ENCODE results near the gene ZNF236.

DNA sequence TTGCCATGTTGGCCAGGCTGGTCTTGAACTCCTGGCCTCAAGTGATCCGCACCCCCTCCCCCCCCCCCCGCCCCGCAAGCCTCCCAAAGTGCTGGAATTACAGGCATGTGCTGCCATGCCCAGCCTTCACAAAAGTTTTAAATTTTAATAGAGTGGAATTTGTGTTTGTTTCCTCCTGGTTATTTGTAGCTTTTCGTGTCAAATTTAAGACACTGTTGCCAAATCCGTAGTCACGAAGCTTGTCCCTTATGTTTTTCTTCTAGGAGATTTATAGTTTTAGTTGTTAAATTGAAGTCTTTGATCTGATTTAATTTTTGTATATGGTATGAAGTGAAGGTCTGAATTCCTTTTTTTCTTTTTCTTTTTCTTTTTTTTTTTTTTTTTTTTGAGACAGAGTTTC is 14.7 kb downstream of the ZNF236 start:
- TF ChIP-seq, protein P1, sequence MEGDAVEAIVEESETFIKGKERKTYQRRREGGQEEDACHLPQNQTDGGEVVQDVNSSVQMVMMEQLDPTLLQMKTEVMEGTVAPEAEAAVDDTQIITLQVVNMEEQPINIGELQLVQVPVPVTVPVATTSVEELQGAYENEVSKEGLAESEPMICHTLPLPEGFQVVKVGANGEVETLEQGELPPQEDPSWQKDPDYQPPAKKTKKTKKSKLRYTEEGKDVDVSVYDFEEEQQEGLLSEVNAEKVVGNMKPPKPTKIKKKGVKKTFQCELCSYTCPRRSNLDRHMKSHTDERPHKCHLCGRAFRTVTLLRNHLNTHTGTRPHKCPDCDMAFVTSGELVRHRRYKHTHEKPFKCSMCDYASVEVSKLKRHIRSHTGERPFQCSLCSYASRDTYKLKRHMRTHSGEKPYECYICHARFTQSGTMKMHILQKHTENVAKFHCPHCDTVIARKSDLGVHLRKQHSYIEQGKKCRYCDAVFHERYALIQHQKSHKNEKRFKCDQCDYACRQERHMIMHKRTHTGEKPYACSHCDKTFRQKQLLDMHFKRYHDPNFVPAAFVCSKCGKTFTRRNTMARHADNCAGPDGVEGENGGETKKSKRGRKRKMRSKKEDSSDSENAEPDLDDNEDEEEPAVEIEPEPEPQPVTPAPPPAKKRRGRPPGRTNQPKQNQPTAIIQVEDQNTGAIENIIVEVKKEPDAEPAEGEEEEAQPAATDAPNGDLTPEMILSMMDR (IDR thresholded peaks at IDR 0.05), result no peak
- no peak for TF ChIP-seq POLR2A (IDR thresholded peaks at IDR 0.05)
